SK-N-SH (cell line): Measurements from ENCODE around the gene DMBT1. TPM values are rescaled to one million over a fixed set of nuclear protein-coding genes. Genes with fewer than 3 reads are reported as not detected.

ENCODE experiments used
- CTCF ChIA-PET: fragments of 300-600, 350-600 bp; formaldehyde crosslinking; extraction: SDS; loops from one replicate; lab custom pipeline; 2021; lab: Yijun Ruan, JAX
- POLR2A ChIA-PET: fragments of 350-600 bp; sonication (Branson Sonifier 250); formaldehyde crosslinking; extraction: SDS; loops from one replicate; lab custom pipeline; 2020; ENCODE audit warnings: antibody characterized with exemption, inconsistent platforms; lab: Yijun Ruan, JAX
- DNase-seq: peaks from one replicate; pipeline ENCODE4 v3.0.0; 2012
- H2AFZ ChIP-seq: fragments of 200-600 bp; sonication (generic); 2 replicates; pipeline ENCODE4 v1.8.1; 2016; ENCODE audit warnings: antibody characterized with exemption, mild to moderate bottlenecking, low read depth
- H3F3A ChIP-seq: fragments of 200-600 bp; sonication (generic); replicated peaks from 2 replicates; pipeline ENCODE3; 2016; ENCODE audit warnings: antibody characterized with exemption, mild to moderate bottlenecking; ENCODE audit not compliant: insufficient read depth
- H3K27ac ChIP-seq, 2 experiments: fragments of 200-500 bp in 1 of 2; fragments of 200-600 bp in 1 of 2; sonication (Bioruptor generic) in 1 of 2; sonication (generic), shearing (Covaris generic) in 1 of 2; 2 replicates each; pipeline versions ENCODE4 v1.5.1 to v1.6.1; 2014 to 2016; ENCODE audit warnings: low read depth in 2 of 2, inconsistent platforms in 1 of 2, low read length in 1 of 2, mild to moderate bottlenecking in 1 of 2, mixed read lengths in 1 of 2
- H3K27me3 ChIP-seq: fragments of 200-600 bp; sonication (generic), shearing (Covaris generic); 2 replicates; pipeline ENCODE4 v1.6.1; 2016; ENCODE audit warnings: mixed run types; ENCODE audit not compliant: insufficient read depth
- H3K36me3 ChIP-seq, 2 experiments: fragments of 200-500 bp in 1 of 2; fragments of 200-600 bp in 1 of 2; sonication (Bioruptor generic) in 1 of 2; sonication (generic) in 1 of 2; replicated peaks in 1 of 2; 2 replicates each; pipeline versions ENCODE3 to v1.5.1; 2014 to 2016; ENCODE audit warnings: low read length in 1 of 2, mild to moderate bottlenecking in 1 of 2; ENCODE audit not compliant: insufficient read depth in 2 of 2, control insufficient read depth in 1 of 2
- H3K4me1 ChIP-seq, 2 experiments: fragments of 200-500 bp in 1 of 2; fragments of 200-600 bp in 1 of 2; sonication (Bioruptor generic) in 1 of 2; sonication (generic), shearing (Covaris generic) in 1 of 2; 2 replicates each; pipeline versions ENCODE4 v1.5.1 to v1.6.1; 2014 to 2016; ENCODE audit warnings: low read depth in 1 of 2, low read length in 1 of 2, mixed run types in 1 of 2; ENCODE audit not compliant: insufficient read depth in 2 of 2, control insufficient read depth in 1 of 2
- H3K4me2 ChIP-seq: fragments of 200-600 bp; sonication (generic), shearing (Covaris generic); 2 replicates; pipeline ENCODE4 v1.6.1; 2017; ENCODE audit warnings: mixed run types
- H3K4me3 ChIP-seq, 2 experiments: fragments of 200-500 bp in 1 of 2; fragments of 200-600 bp in 1 of 2; sonication (Bioruptor generic) in 1 of 2; sonication (generic), shearing (Covaris generic) in 1 of 2; 2 replicates each; pipeline versions ENCODE4 v1.5.1 to v1.8.1; 2014 to 2016; ENCODE audit warnings: low read depth in 2 of 2, inconsistent platforms in 1 of 2, low read length in 1 of 2, mild to moderate bottlenecking in 1 of 2, mixed read lengths in 1 of 2, moderate library complexity in 1 of 2
- H3K79me2 ChIP-seq: fragments of 200-600 bp; sonication (generic); 2 replicates; pipeline ENCODE4 v1.8.1; 2017; ENCODE audit warnings: mild to moderate bottlenecking; ENCODE audit not compliant: insufficient read depth
- H3K9ac ChIP-seq: fragments of 200-600 bp; sonication (generic); 2 replicates; pipeline ENCODE4 v1.6.1; 2017; ENCODE audit warnings: mixed run types
- H3K9me2 ChIP-seq: fragments of 200-600 bp; sonication (generic); 2 replicates; pipeline ENCODE4 v1.6.1; 2017; ENCODE audit warnings: mixed run types
- H3K9me3 ChIP-seq: fragments of 200-600 bp; sonication (generic); 2 replicates; pipeline ENCODE4 v1.6.1; 2017; ENCODE audit warnings: mixed run types, mild to moderate bottlenecking, moderate library complexity
- H4K20me1 ChIP-seq: fragments of 200-600 bp; sonication (generic); 2 replicates; pipeline ENCODE4 v1.6.1; 2017; ENCODE audit warnings: mild to moderate bottlenecking, mixed run types; ENCODE audit not compliant: insufficient read depth
- ELF1 ChIP-seq: IDR thresholded peaks from 2 replicates; pipeline ENCODE4 v1.4.0; 2012
- MXI1 ChIP-seq: IDR thresholded peaks from 2 replicates; pipeline ENCODE4 v1.6.1; 2012; ENCODE audit warnings: mild to moderate bottlenecking, low read depth, low read length, improper control_type of control experiment
- NFIC ChIP-seq: IDR thresholded peaks from 2 replicates; pipeline ENCODE4 v1.4.0; 2012; ENCODE audit warnings: borderline replicate concordance
- NRF1 ChIP-seq: IDR thresholded peaks from 2 replicates; pipeline ENCODE4 v1.6.1; 2012; ENCODE audit warnings: low read depth, mild to moderate bottlenecking, low read length
- POLR2AphosphoS5 ChIP-seq: IDR thresholded peaks from 2 replicates; pipeline ENCODE4 v1.6.1; 2012; ENCODE audit warnings: low read depth, low read length
- RFX5 ChIP-seq: IDR thresholded peaks from 2 replicates; pipeline ENCODE4 v1.6.1; 2012; ENCODE audit warnings: mild to moderate bottlenecking, improper control_type of control experiment, low read length
- WGBS: methylation state at CpG from one replicate; pipeline ENCODE4 v1.1.6; 2017; ENCODE audit warnings: low lambda C conversion rate; 5-methylcytosine and 5-hydroxymethylcytosine counted together
- polyA plus RNA-seq, 3 experiments: library from polyadenylated mRNA; depleted of rRNA; stranded (reverse); fragments of >200 nt; gene quantifications; 2 replicates each; pipeline ENCODE4 v1.2.3, GENCODE V29; 2012
- TF ChIP-seq, protein P1 (sequence below): IDR thresholded peaks from 2 replicates; pipeline ENCODE4 v1.4.0; 2012; ENCODE audit warnings: low read depth
- TF ChIP-seq, protein P2 (sequence below): IDR thresholded peaks from 2 replicates; pipeline ENCODE4; 2012
- TF ChIP-seq, protein P3 (sequence below): IDR thresholded peaks from 2 replicates; pipeline ENCODE4 v1.4.0; 2012; ENCODE audit warnings: low read depth, borderline replicate concordance

DMBT1 gene
- polyA plus RNA-seq, 1 of the 3 experiments (the other 2 are of a cell fraction): not detected

GRCh38 chr10:122515022-122515424 is 45.5 kb upstream of the DMBT1 start:
- 92% methylated on average over 5 of the region's 5 CpGs for WGBS
- H3K79me2 ChIP-seq: no peaks in the 10 kb centered on the region
- no peak overlapping the region for H3K27ac ChIP-seq
- peaks cover 14 to 35% of the 10 kb centered on the region in 2 experiments for H3K36me3 ChIP-seq
- no peaks in the 10 kb centered on the region for H3K4me1 ChIP-seq
- no peak overlapping the region for H3K9ac ChIP-seq
- POLR2A ChIA-PET: no interaction called here
- no peak for DNase-seq
- H3F3A ChIP-seq: no peaks in the 10 kb centered on the region
- H3K4me3 ChIP-seq: no peak overlapping the region
- H3K9me3 ChIP-seq: no peaks in the 10 kb centered on the region
- TF ChIP-seq MXI1 (no peak), NFIC (no peak), RFX5 (no peak), NRF1 (no peak), POLR2AphosphoS5 (no peak)
- TF ChIP-seq, protein P1, sequence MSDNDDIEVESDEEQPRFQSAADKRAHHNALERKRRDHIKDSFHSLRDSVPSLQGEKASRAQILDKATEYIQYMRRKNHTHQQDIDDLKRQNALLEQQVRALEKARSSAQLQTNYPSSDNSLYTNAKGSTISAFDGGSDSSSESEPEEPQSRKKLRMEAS: no peak
- TF ChIP-seq, protein P2, sequence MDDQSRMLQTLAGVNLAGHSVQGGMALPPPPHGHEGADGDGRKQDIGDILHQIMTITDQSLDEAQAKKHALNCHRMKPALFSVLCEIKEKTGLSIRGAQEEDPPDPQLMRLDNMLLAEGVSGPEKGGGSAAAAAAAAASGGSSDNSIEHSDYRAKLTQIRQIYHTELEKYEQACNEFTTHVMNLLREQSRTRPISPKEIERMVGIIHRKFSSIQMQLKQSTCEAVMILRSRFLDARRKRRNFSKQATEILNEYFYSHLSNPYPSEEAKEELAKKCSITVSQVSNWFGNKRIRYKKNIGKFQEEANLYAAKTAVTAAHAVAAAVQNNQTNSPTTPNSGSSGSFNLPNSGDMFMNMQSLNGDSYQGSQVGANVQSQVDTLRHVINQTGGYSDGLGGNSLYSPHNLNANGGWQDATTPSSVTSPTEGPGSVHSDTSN: no peak
- H4K20me1 ChIP-seq: no peaks in the 10 kb centered on the region
- H3K9me2 ChIP-seq: no peaks in the 10 kb centered on the region
- CTCF ChIA-PET: interaction anchor here (0.6 to 1.2 kb wide), 3 partner anchors 9 to 59 kb away, joined by 3 to 4 read pairs (median 4); no protein-coding TSS in a partner anchor
- no peak overlapping the region for H2AFZ ChIP-seq
- H3K27me3 ChIP-seq: no peaks in the 10 kb centered on the region
- no peak overlapping the region for H3K4me2 ChIP-seq

GRCh38 chr10:122515588-122516231 is 44.8 kb upstream of the DMBT1 start:
- Histone ChIP-seq H4K20me1 (no peaks in the 10 kb centered on the region), H3K4me1 (peaks cover 0 to 4% of the 10 kb centered on the region in 2 experiments; a peak in 1 of 4 replicates), H3K36me3 (peaks cover 9 to 30% of the 10 kb centered on the region in 2 experiments), H3K79me2 (no peaks in the 10 kb centered on the region), H3K27ac (no peak overlapping the region), H3K4me2 (no peak overlapping the region), H3K4me3 (no peak overlapping the region), H2AFZ (no peak overlapping the region), H3K9ac (no peak overlapping the region), H3K9me3 (no peaks in the 10 kb centered on the region), H3K9me2 (no peaks in the 10 kb centered on the region), H3F3A (no peaks in the 10 kb centered on the region), H3K27me3 (no peaks in the 10 kb centered on the region)
- WGBS: 74% methylated on average over 5 of the region's 16 CpGs
- POLR2A ChIA-PET: no interaction called here
- TF ChIP-seq ELF1: no peak
- TF ChIP-seq, protein P1: no peak
- TF ChIP-seq, protein P3, sequence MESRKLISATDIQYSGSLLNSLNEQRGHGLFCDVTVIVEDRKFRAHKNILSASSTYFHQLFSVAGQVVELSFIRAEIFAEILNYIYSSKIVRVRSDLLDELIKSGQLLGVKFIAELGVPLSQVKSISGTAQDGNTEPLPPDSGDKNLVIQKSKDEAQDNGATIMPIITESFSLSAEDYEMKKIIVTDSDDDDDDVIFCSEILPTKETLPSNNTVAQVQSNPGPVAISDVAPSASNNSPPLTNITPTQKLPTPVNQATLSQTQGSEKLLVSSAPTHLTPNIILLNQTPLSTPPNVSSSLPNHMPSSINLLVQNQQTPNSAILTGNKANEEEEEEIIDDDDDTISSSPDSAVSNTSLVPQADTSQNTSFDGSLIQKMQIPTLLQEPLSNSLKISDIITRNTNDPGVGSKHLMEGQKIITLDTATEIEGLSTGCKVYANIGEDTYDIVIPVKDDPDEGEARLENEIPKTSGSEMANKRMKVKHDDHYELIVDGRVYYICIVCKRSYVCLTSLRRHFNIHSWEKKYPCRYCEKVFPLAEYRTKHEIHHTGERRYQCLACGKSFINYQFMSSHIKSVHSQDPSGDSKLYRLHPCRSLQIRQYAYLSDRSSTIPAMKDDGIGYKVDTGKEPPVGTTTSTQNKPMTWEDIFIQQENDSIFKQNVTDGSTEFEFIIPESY: no peak
- TF ChIP-seq, all 33 proteins: peak for 0
- no peak for DNase-seq
- CTCF ChIA-PET: no interaction called here
